Measurements from ENCODE around the gene BRD3.

BRD3 gene

DNA sequence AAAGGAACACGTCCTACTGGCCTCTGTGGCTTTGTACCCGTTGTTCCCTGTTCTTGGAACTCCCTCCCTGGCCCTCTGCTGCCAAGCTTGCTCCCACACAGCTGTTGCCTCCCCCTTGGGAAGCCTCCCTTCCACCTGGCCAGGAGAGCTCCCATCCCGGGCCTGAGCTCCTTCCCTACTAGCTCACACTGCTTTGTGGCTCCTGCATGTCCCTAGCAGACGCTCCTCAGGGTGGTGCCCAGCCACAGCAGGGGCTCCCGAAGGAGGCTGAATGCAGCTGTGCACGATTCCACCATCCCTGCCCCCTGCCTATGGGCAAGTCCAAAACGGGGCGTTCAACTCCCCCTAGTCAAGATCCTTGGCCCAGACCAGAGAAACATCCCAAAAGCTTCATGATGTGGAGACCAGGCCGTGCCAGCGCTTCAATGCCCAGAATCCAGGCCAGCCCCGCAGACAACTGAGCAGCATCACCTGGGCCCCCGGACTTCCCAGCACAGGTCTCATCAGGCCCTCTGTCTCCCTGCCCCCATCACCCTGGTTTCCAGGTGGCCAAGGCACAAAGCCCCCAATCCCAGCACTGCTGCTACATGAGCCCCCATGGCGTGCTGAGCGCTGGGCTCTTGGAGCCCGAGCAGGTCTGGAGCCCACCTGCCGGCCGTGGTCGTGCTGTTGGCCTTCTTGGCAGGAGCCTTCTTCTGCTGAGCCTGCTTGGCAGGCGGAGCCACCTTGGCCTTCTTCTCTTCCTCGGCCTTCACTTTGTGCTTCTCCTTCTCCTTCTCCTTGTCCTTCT, 28.2 kb downstream of the BRD3 start:
- no peak for DNase-seq (ENCODE audit: low read depth, low spot score)

DNA sequence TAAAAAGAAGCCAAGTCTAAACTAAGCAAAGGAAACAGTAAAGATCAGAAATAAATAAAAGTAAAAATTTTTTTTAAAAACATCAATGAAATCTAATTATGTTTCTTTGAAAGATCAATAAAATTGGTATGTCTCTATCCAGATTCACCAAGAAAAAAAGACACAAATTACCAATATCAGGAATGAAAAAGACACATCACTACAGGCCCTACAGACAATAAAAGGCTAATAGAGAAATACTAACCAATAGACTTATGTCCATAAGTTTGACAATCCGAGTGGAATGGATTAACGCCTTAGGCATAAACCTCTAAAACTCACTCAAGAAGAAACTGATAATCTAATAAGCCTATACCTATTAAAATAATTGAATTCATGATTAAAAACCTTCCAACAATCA, 30.2 kb downstream of the BRD3 start:
- DNase-seq (ENCODE audit: low read depth, low spot score), result no peak

DNA sequence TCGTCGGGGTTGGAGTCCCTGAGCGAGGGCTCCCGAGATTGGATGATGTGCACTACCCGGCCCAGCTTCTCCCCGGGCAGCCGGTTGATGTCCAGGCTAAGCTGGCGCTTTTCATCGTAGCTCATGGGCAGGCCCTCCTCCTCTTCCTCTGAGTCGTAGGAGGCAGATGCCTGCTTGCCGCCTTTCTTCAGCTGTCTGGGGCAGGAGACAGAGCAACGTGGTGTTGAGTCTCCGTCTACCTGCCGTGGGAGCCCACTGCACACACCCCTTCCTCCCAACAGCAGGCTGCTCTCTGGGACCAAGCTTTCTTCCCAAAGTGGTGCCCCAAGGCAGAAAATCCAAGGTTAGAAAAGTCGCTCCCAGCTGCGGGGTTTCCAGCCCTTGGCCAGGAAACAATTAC, 31.7 kb downstream of the BRD3 start:
- no peak for DNase-seq (ENCODE audit: low read depth, low spot score)

DNA sequence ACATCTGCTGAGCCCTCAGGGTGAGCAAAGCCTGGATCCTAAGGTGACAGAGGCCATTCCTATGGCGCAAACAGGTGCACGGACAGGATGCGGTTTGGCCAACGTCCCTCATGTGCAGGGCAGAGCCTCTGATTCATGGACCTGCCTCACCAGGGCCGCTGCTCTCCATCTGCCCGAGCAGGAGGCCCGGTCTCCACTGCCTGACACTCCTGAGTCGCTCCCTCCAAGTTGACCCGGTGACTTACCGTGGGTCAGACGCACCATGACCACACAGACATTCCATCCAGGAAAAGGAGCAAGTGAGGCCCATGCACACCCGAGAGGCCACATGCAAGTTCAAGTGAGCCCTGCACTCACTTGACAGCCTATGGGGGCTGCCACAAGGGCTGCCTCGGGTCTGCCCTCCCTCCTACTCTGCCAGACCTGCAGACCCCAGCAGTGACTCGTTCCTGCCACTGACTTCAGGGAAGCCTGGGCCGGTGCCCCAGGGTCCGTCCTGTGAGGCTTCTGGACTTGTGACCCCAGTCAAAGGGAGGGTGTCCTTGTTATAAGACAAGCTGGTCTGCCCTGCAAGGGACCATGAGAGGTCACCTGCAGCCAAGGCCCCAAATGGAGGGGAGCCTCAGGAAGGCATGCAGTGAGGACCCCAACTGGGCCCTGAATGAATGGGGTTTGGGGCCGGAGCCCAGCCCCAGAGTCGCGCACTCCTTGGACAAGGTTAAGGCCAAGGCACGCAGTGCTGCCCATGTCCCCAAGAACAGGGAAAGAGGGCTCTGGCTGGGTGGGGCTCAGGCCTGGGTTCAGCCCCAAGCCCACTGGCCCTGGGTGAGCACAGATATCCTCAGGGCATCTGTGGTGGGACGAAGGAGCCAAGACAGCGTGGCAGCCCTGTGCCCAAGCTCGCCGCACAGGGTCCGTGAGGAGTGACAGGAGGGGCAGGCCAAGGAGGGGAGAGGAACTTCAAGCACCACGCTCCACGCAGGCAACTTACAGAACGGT, 32.5 kb downstream of the BRD3 start:
- DNase-seq (ENCODE audit: low read depth, low spot score), result no peak

DNA sequence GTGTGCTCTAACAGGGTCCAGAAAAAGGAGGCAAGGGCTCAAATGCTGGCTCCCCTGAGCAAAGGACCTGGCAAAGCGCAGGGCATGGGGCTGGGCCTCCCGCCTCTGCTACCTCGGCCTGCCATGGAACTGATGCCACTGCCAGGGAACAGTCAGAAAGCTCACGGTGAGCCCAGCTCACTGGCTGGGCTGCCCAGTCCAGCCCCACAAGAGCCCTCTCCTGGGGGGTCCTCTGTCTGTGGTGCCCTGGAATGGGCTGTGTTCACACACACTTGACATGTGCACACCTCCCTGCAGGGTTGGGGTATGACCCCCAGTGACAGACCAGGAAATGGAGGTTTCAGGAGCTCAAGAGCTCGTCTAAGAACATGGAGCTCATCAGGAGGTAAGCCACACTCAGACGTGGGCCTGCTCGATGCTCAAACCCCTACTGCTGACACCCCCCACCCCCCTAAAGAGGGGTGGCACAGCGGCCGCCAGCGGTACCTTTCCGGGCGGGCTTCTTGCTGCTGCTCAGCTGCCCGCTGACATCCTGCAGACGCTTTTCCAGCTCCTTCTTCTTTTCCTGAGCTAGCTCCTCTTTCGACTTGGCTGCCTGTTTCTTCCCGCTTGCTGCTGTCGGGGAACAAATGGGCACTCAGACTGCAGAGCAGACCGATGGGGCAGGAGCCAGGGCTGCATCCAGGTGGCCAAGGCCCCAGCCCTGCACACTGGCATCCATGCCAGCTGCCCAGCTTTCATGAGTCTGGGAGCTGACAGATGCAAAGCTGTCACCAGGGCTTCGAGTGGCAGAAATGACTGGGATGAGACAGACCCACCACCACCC, 33.4 kb downstream of the BRD3 start:
- no peak for DNase-seq (ENCODE audit: low read depth, low spot score)

DNA sequence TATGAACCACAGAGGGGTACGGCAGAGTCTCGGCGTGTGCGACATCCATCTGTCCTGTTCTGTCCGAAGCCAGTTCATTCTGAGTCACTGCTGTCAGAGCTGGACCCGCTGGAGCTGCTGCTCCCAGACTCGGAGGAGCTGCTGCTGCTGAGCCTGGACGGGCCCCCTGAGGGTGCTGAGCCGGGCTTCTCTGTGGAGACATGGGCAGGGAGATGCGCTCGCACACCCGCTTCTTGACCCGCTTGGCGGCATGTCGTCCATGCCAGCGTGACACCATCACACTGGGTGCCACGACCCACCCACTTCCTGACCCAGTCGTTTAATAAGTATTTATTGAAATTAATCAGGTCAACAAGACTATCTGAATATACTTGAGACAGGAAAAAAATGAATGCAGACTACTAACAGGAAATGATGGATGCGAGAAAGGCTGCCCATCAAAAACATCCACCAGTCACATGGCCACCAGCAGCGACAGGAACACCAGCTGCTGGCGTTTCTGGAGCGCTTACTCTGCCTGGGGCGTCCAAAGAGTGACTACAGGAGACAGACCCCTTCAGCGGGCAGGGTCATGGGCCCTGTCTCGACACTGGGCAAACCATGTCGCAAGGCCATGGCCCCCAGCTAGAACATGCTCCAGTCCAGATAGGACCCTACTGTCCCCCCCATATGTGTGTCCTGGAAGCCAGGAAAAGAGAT, 34.2 kb downstream of the BRD3 start:
- no peak for DNase-seq (ENCODE audit: low read depth, low spot score)

DNA sequence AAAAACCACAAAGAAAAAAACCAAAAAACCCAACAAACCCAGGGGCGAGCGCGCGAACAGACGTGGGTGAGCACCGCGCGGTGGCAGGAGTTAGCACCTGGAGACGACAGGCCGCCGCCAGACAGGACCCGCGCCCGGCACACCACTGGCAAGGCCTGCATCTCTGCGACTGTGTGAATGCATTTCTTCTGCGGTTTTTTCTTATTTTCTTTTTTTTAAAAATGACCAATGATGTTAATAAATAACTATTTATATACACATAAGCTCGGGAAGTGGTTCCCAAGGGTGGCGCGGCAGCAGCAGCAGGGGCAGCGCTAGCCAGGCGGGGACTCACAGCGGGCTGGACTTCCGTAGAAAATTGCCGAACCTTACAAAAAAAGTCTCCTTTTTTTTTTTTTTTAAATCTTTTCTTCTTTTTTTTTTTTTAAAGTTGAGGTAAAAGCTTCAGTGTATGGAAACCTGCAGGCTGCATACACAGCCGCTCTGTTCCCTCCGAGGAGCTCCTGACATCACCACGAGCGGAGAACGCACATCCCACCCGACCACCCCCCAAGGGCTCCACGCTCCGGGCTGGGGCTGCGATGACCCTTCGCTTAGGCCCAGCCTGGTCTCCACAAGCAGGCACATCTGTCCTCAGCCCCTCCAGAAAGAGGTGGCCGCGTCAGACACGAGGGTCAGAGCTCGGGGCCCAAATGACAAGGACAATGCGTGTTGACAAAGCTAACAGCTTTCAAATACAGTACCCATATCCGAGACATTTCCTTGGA, 35.2 kb downstream of the BRD3 start:
- DNase-seq (ENCODE audit: low read depth, low spot score), result no peak

DNA sequence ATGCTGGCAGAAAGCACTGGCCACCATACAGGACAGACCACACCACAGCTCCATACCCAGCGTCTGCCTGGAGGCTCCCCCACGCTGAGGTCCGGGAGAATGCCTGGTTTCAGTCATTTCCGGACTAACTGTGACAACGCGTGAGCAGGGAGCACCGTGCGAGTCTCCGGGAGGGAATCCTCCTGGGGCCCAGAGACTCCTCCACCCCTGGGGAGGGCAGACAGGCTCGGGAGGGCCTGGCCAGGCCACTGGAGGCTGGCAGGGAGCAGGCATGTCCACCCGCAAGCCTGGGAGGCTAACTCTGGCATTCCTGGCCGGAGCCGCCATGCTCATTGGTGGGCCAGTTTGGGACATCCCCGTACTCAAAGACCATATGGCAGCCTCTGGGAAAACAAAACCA, 36.0 kb downstream of the BRD3 start:
- DNase-seq (ENCODE audit: low read depth, low spot score), result no peak

DNA sequence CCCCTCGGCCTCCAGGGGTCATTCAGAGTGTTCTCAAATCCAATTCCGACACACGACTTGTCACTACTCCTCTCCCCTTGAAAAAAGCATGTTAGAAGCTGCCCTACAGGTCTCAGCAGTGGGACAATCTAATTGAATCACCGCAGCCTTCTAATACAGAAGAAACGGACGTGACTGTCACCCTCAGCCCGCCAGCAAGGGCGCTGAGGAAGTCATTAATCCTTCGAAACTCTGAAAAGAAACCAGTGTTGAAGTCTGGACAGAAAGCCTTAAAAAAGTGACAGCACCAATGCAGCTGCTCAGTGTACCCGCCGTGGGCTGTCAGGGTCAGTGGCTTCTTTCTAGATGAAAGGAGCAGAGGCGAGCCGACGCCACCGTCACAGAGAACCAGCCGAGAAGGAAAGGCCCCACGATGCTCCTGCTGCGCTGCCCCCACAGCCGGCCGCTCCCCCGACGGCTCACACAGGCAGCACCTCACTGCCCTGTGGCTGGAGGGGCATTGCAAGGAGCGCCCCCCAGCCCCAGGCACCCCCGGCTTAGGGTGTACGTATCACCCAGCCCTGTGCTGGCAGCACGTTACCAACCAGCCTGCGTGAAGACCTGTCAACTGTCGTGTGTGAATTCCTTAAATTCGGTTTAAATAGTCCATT, 36.9 kb downstream of the BRD3 start:
- no peak for DNase-seq (ENCODE audit: low read depth, low spot score)

DNA sequence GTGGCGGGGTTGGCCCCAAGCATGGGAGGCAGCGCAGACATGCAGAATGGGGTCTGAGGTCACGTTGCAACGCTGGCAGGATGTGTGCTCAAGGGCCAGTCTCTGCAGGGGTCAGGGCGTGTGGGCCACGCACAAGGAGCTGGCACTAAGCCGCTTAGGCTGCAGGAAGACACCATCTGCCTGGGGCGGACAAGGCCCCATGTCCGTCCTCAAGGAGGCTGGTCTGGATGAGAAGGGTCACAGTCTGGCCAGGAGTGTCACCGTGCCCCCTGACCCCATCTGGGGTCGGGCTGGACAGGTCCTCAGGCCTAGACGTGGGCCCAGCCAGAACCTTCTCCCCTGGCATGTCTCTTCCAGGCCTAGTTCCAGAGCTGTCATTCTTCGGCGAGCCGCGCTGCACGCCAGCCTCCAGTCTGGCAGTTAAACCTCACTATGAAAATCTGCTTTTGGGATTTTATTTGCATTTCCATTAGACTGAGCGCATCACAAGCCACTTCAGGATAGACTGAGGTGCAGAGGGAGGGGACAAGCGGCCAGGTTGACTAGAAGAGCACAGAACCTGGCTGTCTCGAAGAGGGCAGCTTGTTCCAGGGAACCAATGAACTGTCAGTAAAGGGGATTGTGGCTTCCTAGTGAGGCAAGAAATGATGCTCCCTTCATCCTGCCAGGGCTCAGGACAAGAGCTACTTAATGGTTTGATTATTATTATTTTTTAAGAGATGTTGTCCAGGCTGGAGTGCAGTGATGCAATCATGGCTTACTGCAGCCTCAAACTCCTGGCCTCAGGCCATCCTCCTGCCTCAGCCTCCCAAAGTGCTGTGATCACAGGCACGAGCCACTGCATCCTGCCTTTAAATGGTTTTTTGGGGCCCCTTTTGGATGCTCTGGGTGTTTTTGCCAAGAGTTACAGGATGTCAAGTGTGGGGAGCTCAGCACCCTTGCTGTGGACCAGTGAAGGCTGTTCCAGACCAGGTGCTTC, 38.3 kb downstream of the BRD3 start:
- no peak for DNase-seq (ENCODE audit: low read depth, low spot score)

DNA sequence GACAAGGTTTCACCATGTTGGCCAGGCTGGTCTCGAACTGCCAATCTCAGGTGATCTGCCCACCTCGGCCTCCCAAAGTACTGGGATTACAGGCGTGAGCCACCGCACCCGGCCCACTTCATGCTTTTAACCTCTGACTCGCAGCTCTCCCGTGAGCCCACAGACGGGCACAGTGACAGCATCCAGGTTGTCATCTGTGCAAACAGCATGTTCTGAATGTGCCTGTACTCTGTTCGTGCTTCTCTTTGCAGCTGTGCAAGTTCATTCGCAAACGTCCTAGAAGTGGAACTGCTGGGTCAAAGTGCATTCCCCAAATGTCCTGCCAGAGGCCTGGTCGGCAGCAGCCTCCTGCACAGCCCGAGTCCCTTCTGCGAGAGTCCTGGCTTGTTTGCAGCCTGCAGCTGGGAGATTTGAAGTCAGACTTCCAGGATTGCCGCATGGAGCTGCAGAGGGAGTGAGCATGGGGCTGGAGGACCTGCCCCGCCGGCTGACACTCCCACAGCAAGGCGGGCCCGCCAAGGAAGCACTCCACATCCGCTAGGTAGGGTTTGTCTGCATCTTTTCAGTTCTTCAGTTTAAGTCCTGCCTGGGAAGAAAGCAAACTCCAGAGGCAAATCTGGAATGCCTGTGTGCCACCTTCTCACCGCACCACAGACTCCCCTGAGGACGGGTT, 39.1 kb downstream of the BRD3 start:
- DNase-seq (ENCODE audit: low read depth, low spot score), result no peak

DNA sequence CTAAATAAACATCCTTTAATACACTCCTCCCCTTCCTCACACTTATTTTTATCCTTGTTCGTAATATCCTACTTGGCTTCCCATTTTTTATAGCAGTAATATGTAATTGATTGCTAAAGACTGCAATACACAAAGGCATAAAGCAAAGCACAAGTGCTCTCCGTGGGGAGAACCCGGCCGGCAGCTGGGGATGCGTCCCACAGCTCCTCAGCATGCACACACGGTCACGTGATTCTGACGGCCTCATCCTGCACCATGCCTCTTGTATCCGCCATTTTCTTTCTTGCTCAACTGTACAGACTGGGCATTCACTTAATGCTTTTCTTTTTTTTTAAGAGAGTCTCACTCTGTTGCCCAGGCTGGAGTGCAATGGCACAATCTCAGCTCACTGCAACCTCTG, 39.8 kb downstream of the BRD3 start:
- DNase-seq (ENCODE audit: low read depth, low spot score), result no peak

DNA sequence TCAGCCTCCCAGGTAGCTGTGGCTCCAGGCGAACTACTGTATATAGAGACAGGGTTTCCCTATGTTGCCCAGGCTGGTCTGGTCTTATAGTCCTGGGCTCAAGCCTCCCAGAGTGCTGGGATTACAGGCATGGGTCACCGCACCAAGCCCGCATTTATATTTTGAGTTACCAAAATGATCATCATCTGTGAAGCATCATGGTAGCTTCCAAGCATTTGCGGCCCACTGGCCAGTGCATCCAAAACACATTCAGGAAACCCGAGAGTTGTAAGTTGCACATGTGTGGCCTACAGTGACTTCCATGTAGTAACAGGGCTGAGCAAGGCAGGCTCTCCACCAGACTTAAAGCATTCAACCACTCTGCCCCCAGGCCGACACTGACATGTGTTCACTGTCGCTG, 40.3 kb downstream of the BRD3 start:
- no peak for DNase-seq (ENCODE audit: low read depth, low spot score)

DNA sequence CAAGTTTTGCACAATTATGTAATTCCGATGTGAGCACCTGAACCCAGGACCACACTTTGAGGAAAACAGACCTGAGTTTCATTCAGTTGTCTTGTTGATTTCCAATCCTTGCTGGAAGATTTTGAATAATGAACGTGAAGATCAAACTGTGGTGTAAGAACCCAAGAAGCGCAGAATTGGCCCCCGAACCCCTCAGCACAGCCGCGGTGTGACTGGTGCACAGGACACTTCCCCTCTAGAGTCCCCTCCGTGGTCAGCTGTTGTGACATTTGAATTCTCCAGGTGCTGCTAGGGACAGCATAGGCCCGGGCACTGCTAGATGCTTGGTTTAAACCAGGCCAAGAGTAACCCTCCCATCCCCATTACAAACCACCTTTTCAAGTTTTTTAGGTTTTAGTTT, 40.8 kb downstream of the BRD3 start:
- no peak for DNase-seq (ENCODE audit: low read depth, low spot score)

DNA sequence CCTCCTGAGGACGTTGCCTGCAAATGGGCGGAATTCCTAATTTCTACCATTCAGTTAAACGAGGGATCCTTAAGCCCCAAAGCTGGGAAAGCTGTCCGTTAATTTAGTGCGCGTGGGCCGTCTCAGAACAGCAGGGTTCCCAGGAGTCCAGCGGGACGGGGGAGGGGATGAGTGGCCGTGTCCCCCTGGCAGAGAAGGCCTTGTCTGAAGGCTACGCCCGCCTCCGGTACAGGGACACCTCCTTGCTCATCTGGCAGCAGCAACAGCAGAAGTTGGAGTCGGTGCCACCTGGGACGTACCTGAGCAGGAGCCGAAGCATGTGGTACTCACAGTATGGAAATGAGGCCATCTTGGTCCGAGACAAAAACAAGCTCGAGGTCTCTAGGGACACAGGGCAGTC, 41.2 kb downstream of the BRD3 start:
- DNase-seq (ENCODE audit: low read depth, low spot score), result no peak

DNA sequence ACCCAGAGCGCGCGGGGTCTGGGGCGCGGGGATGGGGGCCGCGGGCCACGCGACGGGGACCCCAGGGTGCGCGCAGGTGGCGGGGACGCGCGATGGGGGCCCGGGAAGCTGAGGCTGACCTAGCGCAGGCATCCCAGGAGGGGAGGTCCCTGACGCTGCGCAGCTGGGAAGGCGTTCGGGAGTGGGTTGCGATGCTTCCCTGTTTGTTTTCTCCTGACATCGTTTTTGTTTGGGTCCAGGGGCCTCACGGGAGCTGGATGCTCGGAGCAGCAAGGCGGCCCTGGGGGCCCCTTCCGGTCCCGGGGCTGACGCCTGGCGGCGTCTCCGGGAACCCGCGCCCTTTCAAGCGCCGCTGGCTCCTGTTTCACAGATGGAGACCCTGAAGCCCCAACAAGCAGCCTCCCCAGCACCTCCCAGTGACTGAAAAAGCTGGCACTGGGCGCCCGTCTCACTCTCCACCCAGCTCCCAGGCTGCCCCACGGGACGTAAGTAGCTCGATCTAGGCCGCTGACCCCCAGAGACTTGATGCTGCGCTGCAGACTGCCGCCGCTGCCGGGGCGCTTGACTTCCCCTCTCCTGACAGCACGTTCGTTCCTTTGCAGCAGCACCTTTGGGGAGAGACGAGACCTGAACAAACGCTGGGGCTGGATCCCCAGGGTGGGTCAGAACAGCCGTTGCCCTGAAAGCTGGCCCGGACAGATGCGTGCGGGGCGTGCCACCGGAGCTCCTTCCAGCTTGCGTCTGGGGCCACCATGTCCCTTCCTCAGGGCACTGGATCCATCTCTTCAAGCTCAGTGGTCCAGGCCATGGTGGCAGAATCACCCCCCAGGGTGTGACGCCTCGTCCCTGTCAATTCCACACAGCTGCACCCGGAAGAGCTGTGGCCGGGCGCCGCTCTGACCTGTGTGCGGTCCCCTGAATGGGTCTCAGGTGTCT, 42.0 kb downstream of the BRD3 start:
- DNase-seq (ENCODE audit: low read depth, low spot score), result peak; percentile 72
